ENCODE data around the gene LFNG. TPM values are rescaled to one million over a fixed set of nuclear protein-coding genes. Genes with fewer than 3 reads are reported as not detected.
A peak's percentile ranks its signal among the peaks of the same experiment; 100 is the strongest.

The LFNG gene
- total and polyA plus RNA-seq, 8 donors = 5.2 to 59.2 (median 11.0) TPM

DNA sequence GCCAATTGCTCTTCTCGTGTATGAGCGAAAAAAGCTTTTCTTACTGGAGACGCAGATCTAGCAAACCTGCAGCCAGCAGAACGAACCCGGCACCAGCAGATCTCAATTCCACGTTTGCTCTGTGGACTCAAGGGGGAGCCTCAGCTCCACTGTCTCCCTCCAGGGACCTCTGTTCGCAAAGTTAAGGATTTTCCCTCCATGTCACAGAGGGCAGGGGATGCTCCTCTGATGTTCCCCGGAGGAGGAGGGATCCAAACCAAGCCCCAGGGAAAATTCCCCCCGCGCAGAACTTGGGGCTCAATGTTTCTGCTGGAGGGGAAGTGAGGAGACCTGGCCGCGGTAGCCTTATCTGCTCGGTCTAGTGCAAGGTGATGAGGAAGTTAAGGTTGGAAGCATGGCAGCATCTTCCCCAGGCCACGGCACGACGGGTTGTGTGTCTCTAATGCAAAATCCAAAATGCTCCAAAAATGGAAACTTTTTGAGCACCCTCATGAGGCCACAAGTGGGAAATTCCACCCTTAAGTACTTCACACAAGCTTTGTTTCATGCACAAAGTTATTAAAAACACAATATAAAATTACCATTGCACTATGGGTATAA, 48.2 kb downstream of the LFNG start:
- DNase-seq (peak in 2 of 4 donors; percentile 60 to 63), ATAC-seq (peak; percentile 74)
- TF ChIP-seq, protein P1, sequence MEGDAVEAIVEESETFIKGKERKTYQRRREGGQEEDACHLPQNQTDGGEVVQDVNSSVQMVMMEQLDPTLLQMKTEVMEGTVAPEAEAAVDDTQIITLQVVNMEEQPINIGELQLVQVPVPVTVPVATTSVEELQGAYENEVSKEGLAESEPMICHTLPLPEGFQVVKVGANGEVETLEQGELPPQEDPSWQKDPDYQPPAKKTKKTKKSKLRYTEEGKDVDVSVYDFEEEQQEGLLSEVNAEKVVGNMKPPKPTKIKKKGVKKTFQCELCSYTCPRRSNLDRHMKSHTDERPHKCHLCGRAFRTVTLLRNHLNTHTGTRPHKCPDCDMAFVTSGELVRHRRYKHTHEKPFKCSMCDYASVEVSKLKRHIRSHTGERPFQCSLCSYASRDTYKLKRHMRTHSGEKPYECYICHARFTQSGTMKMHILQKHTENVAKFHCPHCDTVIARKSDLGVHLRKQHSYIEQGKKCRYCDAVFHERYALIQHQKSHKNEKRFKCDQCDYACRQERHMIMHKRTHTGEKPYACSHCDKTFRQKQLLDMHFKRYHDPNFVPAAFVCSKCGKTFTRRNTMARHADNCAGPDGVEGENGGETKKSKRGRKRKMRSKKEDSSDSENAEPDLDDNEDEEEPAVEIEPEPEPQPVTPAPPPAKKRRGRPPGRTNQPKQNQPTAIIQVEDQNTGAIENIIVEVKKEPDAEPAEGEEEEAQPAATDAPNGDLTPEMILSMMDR (IDR thresholded peaks at IDR 0.05) = peak; percentile 23 to 25
- H3K27ac ChIP-seq = no peak overlapping the region
- no peaks in the 10 kb centered on the region for H3K9me3 ChIP-seq
- H3K4me3 ChIP-seq = no peak overlapping the region
- peaks cover 0 to 22% of the 10 kb centered on the region in 2 donors for H3K36me3 ChIP-seq
- intact Hi-C loops (cut with DNase I) = loop anchor here in 1 of 2 donors (10.0 kb wide), 2 partner anchors 93 to 117 kb away; partner anchors contain the start of genes AMZ1 and GRIFIN
- no peaks in the 10 kb centered on the region for H3K27me3 ChIP-seq
- H3K4me1 ChIP-seq = peaks cover 5 to 15% of the 10 kb centered on the region in 2 donors

DNA sequence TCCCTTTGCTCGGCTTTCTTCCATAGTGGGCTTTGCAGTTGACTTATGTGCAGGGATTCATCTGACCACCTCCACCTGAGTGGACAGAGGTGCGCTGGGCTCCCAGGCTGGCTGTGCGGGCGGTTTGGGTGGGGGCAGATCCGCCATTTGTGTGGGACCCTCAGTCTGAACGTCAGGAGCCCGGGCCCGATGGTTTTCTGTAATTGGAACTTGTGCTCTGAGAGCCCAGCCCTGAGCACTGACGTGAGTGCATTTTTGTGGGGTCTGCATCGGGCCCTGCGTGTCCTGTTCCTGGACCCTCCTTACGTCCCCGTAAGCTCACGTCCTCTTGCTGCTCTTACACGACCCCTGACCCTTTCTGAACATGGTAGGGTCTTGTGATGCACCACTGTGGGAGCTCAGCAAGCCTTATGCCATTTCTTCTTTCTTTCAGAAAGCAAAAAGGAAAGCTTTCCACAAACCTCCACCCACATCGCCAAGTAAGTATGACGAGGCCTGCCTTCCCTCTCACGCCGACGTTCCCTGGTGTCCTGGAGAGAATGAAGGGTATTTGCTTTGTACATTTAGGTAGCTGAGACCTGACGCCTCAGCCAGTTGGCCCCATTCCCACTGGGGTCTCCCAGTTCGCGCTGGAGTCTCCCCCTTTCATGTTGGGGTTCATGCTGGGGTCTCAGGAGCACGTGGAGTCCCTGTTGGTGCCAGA, 49.1 kb downstream of the LFNG start:
- Histone ChIP-seq H3K27me3 (no peaks in the 10 kb centered on the region), H3K27ac (no peak overlapping the region), H3K9me3 (no peaks in the 10 kb centered on the region), H3K36me3 (peaks cover 0 to 28% of the 10 kb centered on the region in 2 donors), H3K4me1 (peaks cover 5 to 15% of the 10 kb centered on the region in 2 donors), H3K4me3 (no peak overlapping the region)
- TF ChIP-seq, protein P1 (IDR thresholded peaks at IDR 0.05) = no peak
- intact Hi-C loops (cut with DNase I) = loop anchor here in 1 of 2 donors (10.0 kb wide), 2 partner anchors 94 to 116 kb away; partner anchors contain the start of genes AMZ1 and GRIFIN
- ATAC-seq (no peak), DNase-seq (peak in 1 of 4 donors; percentile 61)

DNA sequence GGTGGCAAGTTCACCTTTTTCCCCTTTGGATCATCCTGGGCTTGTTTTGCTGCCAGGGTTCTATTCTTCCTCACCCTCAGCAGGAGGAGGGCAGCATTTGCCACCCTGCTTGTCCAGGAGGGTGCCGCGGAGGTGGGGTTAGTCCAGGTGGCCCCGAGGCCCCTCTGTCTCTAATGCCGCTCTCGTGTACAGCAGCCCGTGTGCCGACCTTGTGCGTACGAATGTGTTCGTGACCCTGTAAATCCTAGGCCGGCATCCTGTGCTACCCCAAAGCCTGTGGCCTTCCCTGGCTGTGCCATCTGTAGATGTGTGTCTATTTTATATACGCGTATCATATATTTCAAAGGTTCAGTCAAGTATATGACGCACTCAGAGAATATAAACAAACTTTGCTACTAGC, 49.8 kb downstream of the LFNG start:
- no peak for DNase-seq
- intact Hi-C loops (cut with DNase I) = loop anchor here in 1 of 2 donors (10.0 kb wide), 2 partner anchors 95 to 115 kb away; partner anchors contain the start of genes AMZ1 and GRIFIN
- H3K36me3 ChIP-seq = peaks cover 0 to 36% of the 10 kb centered on the region in 2 donors
- TF ChIP-seq, protein P1 (IDR thresholded peaks at IDR 0.05) = no peak
- no peaks in the 10 kb centered on the region for H3K27me3 ChIP-seq
- no peaks in the 10 kb centered on the region for H3K9me3 ChIP-seq
- no peak for ATAC-seq
- peaks cover 5 to 15% of the 10 kb centered on the region in 2 donors for H3K4me1 ChIP-seq
- H3K27ac ChIP-seq = no peak overlapping the region
- H3K4me3 ChIP-seq = no peak overlapping the region

DNA sequence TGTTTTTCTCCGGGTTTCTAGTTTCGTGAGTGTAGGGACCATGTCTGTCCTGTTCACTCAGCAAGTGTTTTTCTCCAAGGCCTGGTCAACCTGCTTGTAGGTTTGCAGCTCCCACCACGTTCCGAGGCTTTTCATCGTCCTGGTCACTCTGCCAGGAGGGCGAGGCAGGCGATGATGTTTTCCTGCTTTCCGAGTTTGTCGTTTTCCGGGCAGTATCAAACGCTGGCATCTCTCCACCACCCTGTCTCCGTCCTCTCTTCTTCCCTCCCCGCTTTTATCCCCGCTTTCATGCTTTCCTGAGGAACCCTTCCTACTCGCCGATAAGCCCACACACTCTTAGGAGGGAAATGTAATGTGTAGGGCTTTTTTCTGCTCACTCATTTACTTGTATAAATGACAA, 50.4 kb downstream of the LFNG start:
- peak in 1 of 4 donors; percentile 5 for DNase-seq
- Histone ChIP-seq H3K4me3 (no peak overlapping the region), H3K27me3 (no peaks in the 10 kb centered on the region), H3K9me3 (no peaks in the 10 kb centered on the region), H3K27ac (no peak overlapping the region), H3K4me1 (peaks cover 5 to 15% of the 10 kb centered on the region in 2 donors), H3K36me3 (peaks cover 0 to 42% of the 10 kb centered on the region in 2 donors)
- no peak for ATAC-seq
- TF ChIP-seq, protein P1 (IDR thresholded peaks at IDR 0.05) = no peak
- intact Hi-C loops (cut with DNase I) = no loop called here

DNA sequence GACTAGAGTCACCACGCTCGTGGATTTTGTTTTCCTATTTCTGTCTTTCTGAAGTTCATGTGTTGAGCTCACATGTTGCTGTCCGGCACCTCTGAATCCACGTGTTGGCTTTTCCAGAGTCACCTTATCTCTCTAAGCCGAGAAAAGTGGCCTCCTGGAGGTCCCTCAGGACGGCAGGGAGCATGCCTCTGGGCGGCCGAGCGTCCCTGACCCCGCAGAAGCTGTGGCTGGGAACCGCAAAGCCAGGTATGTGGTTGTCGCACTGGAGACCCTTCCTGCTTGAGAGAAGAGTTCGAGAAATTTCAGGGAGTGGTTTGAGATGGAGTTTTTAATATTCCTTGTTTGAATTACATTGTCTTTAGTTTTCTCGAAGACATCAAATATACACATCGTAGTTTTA, 51.8 kb downstream of the LFNG start:
- no peak for ATAC-seq
- TF ChIP-seq, protein P1 (IDR thresholded peaks at IDR 0.05) = no peak
- Histone ChIP-seq H3K36me3 (peaks cover 0 to 54% of the 10 kb centered on the region in 2 donors), H3K4me1 (peaks cover 5 to 15% of the 10 kb centered on the region in 2 donors), H3K27me3 (no peaks in the 10 kb centered on the region), H3K9me3 (no peaks in the 10 kb centered on the region), H3K27ac (no peak overlapping the region), H3K4me3 (no peak overlapping the region)
- peak in 1 of 4 donors; percentile 39 for DNase-seq
- intact Hi-C loops (cut with DNase I) = no loop called here

All from left lung (tissue), 10 donors.